HepG2 (cell line): ENCODE measurements around the gene DAD1. TPM values are rescaled to one million over a fixed set of nuclear protein-coding genes. Genes with fewer than 3 reads are reported as not detected.

Source experiments
- AGO1 ChIP-seq: fragments of 200-400 bp; formaldehyde crosslinking; IDR thresholded peaks from 2 replicates; pipeline ENCODE4 v1.6.1; 2017; ENCODE audit warnings: mild to moderate bottlenecking, low read depth, low read length, moderate library complexity; ENCODE audit not compliant: poor library complexity, severe bottlenecking
- ATM ChIP-seq: fragments of 450-650 bp; IDR thresholded peaks from 2 replicates; pipeline ENCODE4 v1.7.1; 2017; ENCODE audit warnings: mild to moderate bottlenecking, borderline replicate concordance
- FOXP1 ChIP-seq, 2 experiments: fragments of 450-650 bp in 1 of 2; IDR thresholded peaks; 2 replicates each; pipeline ENCODE4 v1.6.1; 2017 to 2018; ENCODE audit warnings: antibody characterized with exemption in 1 of 2
- GTF2F1 ChIP-seq: fragments of 150-350 bp; IDR thresholded peaks from 2 replicates; pipeline ENCODE4 v1.6.1; 2014; ENCODE audit warnings: low read length
- GZF1 ChIP-seq: sonication (generic); formaldehyde crosslinking; IDR thresholded peaks from 2 replicates; pipeline ENCODE4 v1.5.1; 2020; ENCODE audit warnings: mild to moderate bottlenecking, missing genetic modification reagents
- HDAC1 ChIP-seq: sonication (generic); formaldehyde crosslinking; IDR thresholded peaks from 2 replicates; pipeline ENCODE4 v1.5.1; 2020; ENCODE audit warnings: mild to moderate bottlenecking, missing genetic modification reagents
- IKZF5 ChIP-seq: IDR thresholded peaks from 2 replicates; pipeline ENCODE4 v1.6.1; 2018; ENCODE audit warnings: missing genetic modification reagents, mild to moderate bottlenecking, missing compliant biosample characterization
- JUNB ChIP-seq: sonication (generic); formaldehyde crosslinking; IDR thresholded peaks from 2 replicates; pipeline ENCODE4 v1.8.0; 2022; ENCODE audit warnings: missing genetic modification reagents, mild to moderate bottlenecking, borderline replicate concordance
- MBNL3 ChIP-seq: fragments of 250-450 bp; sonication (Bioruptor Pico); conservative IDR thresholded peaks from 2 replicates; pipeline ENCODE4 v1.8.0; 2022; ENCODE audit warnings: mild to moderate bottlenecking, inconsistent platforms
- NPAS2 ChIP-seq: sonication (generic); formaldehyde crosslinking; IDR thresholded peaks from 2 replicates; pipeline ENCODE4 v1.8.0; 2022; ENCODE audit warnings: mild to moderate bottlenecking, missing genetic modification reagents, borderline replicate concordance
- SP1 ChIP-seq, 2 experiments: fragments of 450-650 bp in 1 of 2; sonication (generic) in 1 of 2; formaldehyde crosslinking in 1 of 2; IDR thresholded peaks; 2 replicates each; pipeline versions ENCODE4 v1.4.0 to v1.6.1; 2016 to 2020; ENCODE audit warnings: missing genetic modification reagents in 1 of 2
- ZC3H4 ChIP-seq: sonication (generic); formaldehyde crosslinking; IDR thresholded peaks from 2 replicates; pipeline ENCODE4 v1.4.0; 2020; ENCODE audit warnings: missing genetic modification reagents, borderline replicate concordance
- ZNF510 ChIP-seq: sonication (generic); formaldehyde crosslinking; IDR thresholded peaks from 2 replicates; pipeline ENCODE4 v1.4.0; 2020; ENCODE audit warnings: low read depth, mild to moderate bottlenecking, missing genetic modification reagents
- ZNF597 ChIP-seq: sonication (generic); formaldehyde crosslinking; IDR thresholded peaks from 2 replicates; pipeline ENCODE4 v1.5.0; 2020; ENCODE audit warnings: missing genetic modification reagents
- ZNF674 ChIP-seq: sonication (generic); formaldehyde crosslinking; IDR thresholded peaks from 2 replicates; pipeline ENCODE4 v1.5.0; 2020; ENCODE audit warnings: low read depth, mild to moderate bottlenecking, missing genetic modification reagents
- ZNF687 ChIP-seq: sonication (generic); formaldehyde crosslinking; IDR thresholded peaks from 2 replicates; pipeline ENCODE4 v1.5.1; 2020; ENCODE audit warnings: mild to moderate bottlenecking, missing genetic modification reagents, moderate library complexity
- ZNF713 ChIP-seq: sonication (generic); formaldehyde crosslinking; IDR thresholded peaks from 2 replicates; pipeline ENCODE4 v1.4.0; 2020; ENCODE audit warnings: mild to moderate bottlenecking, missing genetic modification reagents
- polyA plus RNA-seq, 8 experiments: library from polyadenylated mRNA; depleted of rRNA in 3 of 8; stranded (reverse) in 7 of 8; unstranded in 1 of 8; fragments of >200 nt; fragmentation: Illumina TruSeq in 4 of 8; extraction: Trizol in 4 of 8; gene quantifications; 2 replicates each; pipeline versions ENCODE4 v1.2.1 to v1.2.3, GENCODE V29; 2011 to 2016; ENCODE audit warnings: low read depth in 4 of 8, missing spikeins in 1 of 8, mixed read lengths in 1 of 8; ENCODE audit not compliant: insufficient read depth in 1 of 8
- total RNA-seq, 5 experiments: library from RNA; depleted of rRNA; stranded (reverse); fragments of >200 nt; fragmentation: Illumina TruSeq; extraction: Trizol; gene quantifications; 2 replicates each; pipeline ENCODE4 v1.2.3, GENCODE V29; 2016; ENCODE audit warnings: low read depth in 1 of 5
- TF ChIP-seq, protein P1 (sequence below): sonication (generic); formaldehyde crosslinking; IDR thresholded peaks from 2 replicates; pipeline ENCODE4 v1.4.0; 2020; ENCODE audit warnings: missing genetic modification reagents
- TF ChIP-seq, protein P2 (sequence below): sonication (generic); formaldehyde crosslinking; IDR thresholded peaks from 2 replicates; pipeline ENCODE4 v1.8.1; 2023; ENCODE audit warnings: mild to moderate bottlenecking, moderate library complexity, missing genetic modification reagents

DAD1 gene
- total and polyA plus RNA-seq, 2 of the 13 experiments (the other 11 are each of a cell fraction or from before 2014, with no cell fraction given), result 558 to 626 TPM

DNA sequence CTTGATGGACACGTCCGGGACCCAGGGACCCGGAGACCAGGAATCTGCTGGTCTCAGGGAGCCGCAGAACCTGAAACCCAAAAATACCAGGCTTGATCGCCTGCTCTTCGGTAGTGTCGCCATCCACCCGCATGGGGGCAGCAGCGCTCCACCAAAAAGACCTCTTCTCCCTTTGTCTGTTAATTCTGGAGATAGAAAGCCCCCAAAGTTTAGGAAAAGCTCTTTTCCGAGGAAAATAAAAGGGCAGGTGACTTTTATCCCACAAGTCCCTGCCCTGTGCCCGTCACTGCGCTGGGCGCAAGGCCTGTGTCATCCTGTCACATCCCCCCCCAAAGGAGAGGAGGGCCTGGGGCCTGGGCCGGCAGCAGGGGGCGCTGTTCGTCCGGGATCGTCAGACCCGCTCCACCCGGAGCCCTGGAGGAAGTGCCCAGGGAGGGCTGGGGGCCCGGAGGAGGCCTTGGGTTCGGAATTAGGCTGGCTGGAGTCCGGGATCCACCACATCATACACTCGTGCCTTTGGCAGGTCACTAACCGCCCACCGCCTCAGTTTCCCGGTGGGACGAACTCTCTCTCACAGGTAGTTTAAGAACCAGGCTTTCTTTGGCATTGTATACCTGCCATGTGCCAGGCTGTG, 31.9 kb downstream of the DAD1 start (continued):
- TF ChIP-seq ZC3H4 (no peak), FOXP1 (IDR thresholded peaks at IDR 0.05) (no peak), FOXP1 (CRISPR knock-in tag; IDR thresholded peaks at IDR 0.05) (no peak), ZNF510 (CRISPR knock-in tag) (no peak), IKZF5 (CRISPR knock-in tag) (peak; percentile 76), NPAS2 (CRISPR knock-in tag) (no peak), JUNB (CRISPR knock-in tag) (no peak), MBNL3 (CRISPR knock-in tag) (no peak), HDAC1 (CRISPR knock-in tag) (peak; percentile 60), ZNF674 (0 out of 2 replicates have a peak, but pooled peaks have one; percentile 33), SP1 (IDR thresholded peaks at IDR 0.05) (no peak), SP1 (CRISPR knock-in tag; IDR thresholded peaks at IDR 0.05) (no peak; the same call in none of the 2 replicates), GTF2F1 (no peak), AGO1 (peak; percentile 78), ZNF597 (CRISPR knock-in tag) (no peak), ZNF687 (CRISPR knock-in tag) (peak; percentile 80), ATM (no peak), ZNF713 (no peak), GZF1 (CRISPR knock-in tag) (no peak)
- TF ChIP-seq, protein P1, sequence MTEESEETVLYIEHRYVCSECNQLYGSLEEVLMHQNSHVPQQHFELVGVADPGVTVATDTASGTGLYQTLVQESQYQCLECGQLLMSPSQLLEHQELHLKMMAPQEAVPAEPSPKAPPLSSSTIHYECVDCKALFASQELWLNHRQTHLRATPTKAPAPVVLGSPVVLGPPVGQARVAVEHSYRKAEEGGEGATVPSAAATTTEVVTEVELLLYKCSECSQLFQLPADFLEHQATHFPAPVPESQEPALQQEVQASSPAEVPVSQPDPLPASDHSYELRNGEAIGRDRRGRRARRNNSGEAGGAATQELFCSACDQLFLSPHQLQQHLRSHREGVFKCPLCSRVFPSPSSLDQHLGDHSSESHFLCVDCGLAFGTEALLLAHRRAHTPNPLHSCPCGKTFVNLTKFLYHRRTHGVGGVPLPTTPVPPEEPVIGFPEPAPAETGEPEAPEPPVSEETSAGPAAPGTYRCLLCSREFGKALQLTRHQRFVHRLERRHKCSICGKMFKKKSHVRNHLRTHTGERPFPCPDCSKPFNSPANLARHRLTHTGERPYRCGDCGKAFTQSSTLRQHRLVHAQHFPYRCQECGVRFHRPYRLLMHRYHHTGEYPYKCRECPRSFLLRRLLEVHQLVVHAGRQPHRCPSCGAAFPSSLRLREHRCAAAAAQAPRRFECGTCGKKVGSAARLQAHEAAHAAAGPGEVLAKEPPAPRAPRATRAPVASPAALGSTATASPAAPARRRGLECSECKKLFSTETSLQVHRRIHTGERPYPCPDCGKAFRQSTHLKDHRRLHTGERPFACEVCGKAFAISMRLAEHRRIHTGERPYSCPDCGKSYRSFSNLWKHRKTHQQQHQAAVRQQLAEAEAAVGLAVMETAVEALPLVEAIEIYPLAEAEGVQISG (CRISPR knock-in tag), result peak; percentile 74
- TF ChIP-seq, protein P2, sequence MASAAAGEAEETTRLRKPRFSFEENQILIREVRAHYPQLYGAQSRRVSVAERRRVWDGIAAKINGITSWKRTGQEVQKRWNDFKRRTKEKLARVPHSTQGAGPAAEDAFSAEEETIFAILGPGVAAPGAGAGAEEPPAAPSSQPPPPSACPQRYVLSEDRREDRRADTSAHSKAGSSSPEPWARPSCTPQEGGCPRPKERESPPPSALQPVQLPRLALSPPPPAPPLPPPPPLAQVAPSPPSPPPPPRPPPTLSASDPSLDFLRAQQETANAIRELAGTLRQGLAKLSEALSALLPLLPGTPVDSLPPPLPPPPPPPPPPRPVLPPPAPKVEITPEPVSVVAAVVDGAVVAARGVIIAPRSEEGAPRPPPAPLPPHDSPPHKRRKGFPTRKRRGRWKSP (CRISPR knock-in tag), result 0 out of 2 replicates have a peak, but pooled peaks have one; percentile 68
